Activated CD8-positive, alpha-beta memory T cell treated with anti-CD3 and anti-CD28 coated beads, Interleukin-2, amount 50 U/mL, for 48 hours (primary cell): Measurements from ENCODE around the gene HYAL3.

ENCODE experiments used
- DNase-seq: peaks from one replicate; pipeline ENCODE4 v3.0.0-alpha.2; 2020

Gene HYAL3

GRCh38 chr3:50298836-50299637 is at the start of gene HYAL3, which contains the start of gene NAA80:
HYAL3 (minus strand) TSS chr3:50299405; CDS start chr3:50295602, 3,803 bp downstream.
NAA80 (minus strand) TSS chr3:50299405; CDS start chr3:50297463, 1,942 bp downstream.
- DNase-seq: peak; percentile 98

DNA sequence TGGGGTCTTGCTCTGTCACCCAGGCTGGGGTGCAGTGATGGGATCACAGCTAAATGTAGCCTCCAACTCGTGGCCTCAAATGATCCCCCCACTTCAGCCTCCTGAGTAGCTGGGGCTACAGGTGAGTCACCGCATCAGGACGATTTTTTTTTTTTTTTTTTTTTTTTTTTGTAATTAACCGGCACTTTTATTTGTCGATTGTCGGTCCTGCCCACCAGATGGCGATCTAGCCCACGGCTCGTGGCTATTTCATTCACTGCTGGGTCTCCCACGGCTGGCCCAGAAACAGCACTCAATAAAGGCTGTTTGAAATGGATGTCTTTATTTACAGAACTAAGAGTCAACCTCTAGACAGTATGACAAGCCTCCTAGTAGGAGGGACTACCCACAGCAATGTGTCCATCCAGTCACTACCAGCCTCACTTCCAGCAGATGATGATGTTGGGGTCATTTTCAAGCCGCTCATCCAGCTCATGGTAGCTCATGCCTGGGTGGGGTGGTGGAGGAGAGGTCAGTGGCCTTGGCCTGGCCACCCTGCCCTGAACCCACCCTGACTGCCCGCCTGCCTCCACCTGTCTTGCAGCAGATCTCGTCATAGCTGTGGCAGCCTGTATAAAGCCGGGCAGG is 48.1 kb upstream of the HYAL3 start:
- peak; percentile 79 for DNase-seq

GRCh38 chr3:50345586-50346234 is 46.5 kb upstream of the HYAL3 start, which contains the start of gene ZMYND10:
ZMYND10 (minus strand) TSS chr3:50345732; CDS start chr3:50345579, 153 bp downstream.
- DNase-seq: peak; percentile 90

DNA sequence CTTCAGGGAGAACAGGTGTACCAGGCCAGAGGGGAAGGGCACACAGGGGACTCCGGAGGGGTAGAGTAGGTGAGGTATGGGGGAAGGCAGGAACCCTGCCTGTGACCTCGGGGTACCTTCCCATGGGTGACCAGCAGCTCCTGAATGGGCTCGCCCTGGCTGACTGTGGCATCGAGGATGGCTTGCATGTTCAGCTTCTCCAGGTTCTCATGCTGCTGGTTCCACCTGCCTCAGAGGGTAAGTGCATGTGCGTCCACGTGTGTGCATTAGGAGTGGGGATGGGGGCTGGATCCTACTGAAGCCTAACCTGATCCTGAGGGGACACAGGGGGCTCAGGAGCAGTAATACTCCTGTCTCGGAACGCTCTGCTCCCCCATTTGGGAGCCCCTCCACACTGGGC is 45.8 kb upstream of the HYAL3 start:
- DNase-seq: no peak

GRCh38 chr3:50342813-50343633 is 43.8 kb upstream of the HYAL3 start:
- no peak for DNase-seq

- no peak for DNase-seq
Observed at GRCh38 chr3:50341996-50342650, 42.9 kb upstream of the HYAL3 start.

DNA sequence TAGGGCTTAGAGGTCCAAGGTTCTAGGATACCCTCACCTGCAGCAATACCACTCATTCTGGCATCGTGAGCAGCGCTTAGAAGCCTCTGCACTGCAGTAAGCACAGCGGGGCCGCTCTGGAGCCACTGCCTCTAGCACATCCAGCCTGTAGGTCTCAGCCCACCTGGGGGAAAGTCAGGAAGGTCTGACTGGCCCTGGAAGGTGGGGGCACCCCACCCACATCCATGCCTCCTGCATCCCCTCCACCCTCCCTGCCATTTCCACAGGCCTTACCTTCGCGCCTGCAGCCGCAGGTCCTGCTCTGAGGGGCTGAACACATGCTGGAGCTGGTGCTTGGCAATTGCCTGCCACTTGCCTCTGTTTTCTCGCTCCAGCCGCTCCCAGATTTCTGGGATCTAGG is 42.3 kb upstream of the HYAL3 start:
- DNase-seq: no peak

DNA sequence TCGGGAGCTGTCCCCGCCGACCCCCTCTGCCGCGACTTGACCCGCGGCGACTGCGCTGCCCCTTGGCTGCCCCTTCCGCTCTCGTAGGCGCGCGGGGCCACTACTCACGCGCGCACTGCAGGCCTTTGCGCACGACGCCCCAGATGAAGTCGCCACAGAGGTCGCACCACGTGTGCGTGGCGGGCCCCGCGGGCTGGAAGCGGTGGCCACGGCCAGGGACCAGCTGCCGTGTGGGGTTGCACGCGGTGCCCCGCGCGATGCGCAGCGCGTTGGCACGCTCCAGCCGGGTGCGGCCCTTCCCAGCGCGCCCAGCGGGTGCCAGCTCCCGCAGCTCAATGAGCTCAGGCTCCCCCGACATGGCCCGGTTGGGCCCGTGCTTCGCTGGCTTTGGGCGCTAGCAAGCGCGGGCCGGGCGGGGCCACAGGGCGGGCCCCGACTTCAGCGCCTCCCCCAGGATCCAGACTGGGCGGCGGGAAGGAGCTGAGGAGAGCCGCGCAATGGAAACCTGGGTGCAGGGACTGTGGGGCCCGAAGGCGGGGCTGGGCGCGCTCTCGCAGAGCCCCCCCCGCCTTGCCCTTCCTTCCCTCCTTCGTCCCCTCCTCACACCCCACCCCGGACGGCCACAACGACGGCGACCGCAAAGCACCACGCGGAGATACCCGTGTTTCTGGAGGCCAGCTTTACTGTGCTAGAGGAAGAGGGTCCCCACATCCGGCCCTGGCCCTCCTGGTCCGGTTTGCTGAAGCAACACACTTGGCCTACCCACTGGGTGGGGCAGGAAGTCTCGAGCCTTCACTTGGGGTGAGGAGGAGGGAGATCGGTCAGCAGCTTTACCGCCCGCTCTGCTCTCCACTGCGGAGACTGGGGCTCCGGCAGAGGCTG is 41.5 kb upstream of the HYAL3 start, which contains the start of gene RASSF1:
Gene RASSF1, minus strand, starts transcription at position 389 of the 882 bp plus-strand sequence. Its CDS starts 31 bp downstream, at position 358.
- peak; percentile 85 for DNase-seq

GRCh38 chr3:50340147-50340447 is 40.9 kb upstream of the HYAL3 start:
- no peak for DNase-seq

- DNase-seq: no peak
Observed at GRCh38 chr3:50339485-50340146, 40.4 kb upstream of the HYAL3 start.

DNA sequence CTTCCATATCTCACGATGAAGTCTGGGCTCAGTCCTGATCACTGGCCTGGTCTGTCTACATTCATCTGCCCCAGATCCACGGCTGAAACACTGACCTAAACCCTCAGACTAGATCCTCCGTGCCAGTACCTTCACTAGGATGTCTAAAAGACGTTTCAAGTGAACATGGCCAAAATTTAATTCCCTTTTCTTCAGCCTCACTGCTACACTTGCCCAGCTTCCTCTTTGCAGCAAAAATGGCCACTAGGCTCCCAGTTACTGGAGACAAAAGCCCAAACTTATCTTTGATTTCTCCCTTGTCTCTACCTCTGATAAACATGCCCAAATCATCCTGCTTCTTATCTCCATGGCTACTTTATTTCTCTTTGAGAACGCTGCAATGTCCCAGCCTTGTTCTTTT is 39.8 kb upstream of the HYAL3 start:
- DNase-seq: no peak

GRCh38 chr3:50337175-50337861 is 38.1 kb upstream of the HYAL3 start:
- peak; percentile 96 for DNase-seq

DNA sequence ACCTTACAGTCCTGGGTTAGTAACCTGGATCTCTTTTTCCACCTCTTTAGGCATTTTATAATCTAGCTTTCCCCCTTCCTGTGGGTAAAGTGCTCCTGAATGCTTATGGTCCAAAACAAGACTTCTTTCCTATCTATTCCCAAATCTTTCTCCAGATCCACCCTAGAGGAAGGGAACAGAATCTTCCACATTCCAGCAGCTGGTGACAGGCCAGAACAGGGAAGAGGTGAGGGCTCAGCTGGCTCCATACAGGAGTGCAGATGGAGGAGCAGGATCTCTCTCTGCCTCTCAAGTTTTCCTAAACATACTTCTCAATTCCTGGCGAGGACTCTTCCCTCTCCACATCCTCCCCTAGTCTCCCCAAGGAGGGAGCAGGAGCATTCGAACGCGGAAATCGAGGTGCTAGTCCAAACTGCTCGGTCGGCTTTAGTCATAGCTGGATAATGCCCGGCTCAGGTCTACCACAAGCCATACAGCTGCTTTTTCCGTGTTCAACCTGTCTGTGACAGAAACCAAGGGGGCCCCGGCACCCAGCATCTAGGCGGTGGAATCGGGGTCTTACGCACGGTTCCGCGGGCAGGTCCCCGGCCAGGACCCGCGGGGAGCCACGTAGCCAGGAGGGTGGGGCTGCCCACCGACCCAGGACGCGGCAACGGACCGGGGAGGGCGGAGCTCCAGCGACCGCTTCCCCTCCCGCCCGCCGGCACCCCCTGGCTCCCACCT is 37.4 kb upstream of the HYAL3 start:
- no peak for DNase-seq

DNA sequence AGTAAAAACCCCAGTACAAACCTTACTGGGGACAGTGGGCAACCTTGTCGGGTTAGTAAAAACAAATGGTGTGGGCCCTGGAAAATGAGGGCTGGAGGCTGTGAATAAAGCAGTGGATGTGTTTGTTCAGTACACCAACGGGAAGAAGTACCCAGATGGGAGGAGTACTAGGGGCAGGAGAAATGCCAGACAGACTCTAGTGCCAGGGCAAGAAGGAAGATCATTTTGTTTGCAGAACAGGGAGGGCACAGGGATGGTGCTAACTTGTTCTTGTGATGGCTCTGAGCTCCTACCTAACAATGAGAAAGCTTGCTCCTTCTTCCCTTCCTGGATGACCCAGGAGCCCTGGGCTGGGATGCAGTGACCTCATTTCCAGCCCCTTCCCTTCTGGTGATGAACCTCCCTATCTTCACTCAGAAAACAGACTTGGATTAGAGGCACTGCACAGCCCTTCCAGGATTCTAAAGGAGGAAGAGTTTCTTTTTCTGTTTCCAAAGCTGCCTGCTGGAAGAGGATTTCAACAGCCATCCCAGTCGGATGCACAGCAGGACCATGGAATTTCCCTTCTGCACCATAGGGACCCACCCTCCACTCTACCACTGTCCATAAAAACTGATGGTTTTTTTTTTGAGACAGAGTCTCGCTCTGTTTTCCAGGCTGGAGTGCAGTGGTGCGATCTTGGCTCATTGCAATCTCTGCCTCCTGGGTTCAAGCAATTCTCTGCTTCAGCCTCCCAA is 35.3 kb upstream of the HYAL3 start:
- no peak for DNase-seq

DNA sequence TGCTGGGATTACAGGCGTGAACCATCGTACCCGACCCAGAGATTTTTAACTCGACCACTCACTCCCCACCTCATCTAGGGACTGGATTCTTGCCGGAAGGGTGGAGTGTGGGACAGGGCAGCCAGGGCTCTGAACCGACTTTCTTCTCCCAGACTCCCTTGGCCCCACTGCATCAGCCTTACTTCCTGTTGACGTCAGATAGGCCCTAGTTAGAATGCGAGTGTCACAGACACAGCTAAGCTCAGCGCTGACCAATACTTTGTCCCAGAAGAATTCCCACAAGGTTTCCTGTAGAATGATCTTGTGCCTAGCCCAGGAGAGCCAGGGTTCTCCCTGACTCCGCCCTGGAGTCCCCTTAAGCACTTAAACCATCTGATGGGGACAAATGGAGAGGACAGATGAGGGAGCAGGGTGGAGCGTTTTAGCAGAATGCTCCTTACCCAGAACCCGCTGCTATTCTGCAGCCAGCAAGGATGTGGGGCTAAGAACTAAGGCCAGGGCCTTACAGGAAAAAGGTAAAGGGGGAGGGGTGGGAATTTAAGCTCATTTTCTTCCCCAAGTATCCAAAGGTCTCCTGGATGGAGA is 34.6 kb upstream of the HYAL3 start:
- DNase-seq: no peak

GRCh38 chr3:50331364-50331907 is 32.2 kb upstream of the HYAL3 start:
- DNase-seq: no peak

DNA sequence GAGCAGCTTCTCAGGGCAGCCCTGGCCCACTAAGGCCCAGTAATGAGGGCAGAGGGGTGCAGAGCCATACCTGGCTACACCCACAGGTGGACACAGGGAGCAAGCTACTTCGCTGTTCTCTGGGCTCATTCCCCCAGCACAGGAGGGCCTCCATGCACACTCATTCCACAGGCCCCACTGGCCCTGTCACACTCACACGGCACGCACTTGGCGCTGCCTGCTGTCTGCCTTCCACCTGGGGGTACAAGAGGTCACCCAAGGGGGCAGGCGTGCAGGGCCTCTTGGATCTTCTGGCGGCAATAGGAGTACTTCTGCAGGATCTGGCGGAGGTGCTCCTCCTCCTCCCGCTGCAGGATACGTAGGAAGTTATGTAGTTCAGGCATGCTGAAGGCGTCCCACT is 31.1 kb upstream of the HYAL3 start:
- DNase-seq: no peak
